ENCODE data around the gene PRDM7. TPM values are rescaled to one million over a fixed set of nuclear protein-coding genes. Genes with fewer than 3 reads are reported as not detected.
"Not testable (repeated sequence)": the region's sequence is repeated elsewhere in the genome, so short reads cannot be mapped to it uniquely, and the experiment has no call there.

Gene PRDM7
- total RNA-seq, 4 donors from 2014 or later: not detected

GRCh38 chr16:90070440-90070839, 6.7 kb downstream of the PRDM7 start:
- 71 to 86% methylated on average over 2 of the region's 2 CpGs for WGBS, 2 donors (ENCODE audit: low coverage in 1 of 2)
- H3K9me3 ChIP-seq: peaks cover 0 to 7% (median 0%) of the 10 kb centered on the region in 3 donors
- H3K27ac ChIP-seq: no peak overlapping the region
- peaks cover 16% of the 10 kb centered on the region for H3K27me3 ChIP-seq
- TF ChIP-seq, protein P1, sequence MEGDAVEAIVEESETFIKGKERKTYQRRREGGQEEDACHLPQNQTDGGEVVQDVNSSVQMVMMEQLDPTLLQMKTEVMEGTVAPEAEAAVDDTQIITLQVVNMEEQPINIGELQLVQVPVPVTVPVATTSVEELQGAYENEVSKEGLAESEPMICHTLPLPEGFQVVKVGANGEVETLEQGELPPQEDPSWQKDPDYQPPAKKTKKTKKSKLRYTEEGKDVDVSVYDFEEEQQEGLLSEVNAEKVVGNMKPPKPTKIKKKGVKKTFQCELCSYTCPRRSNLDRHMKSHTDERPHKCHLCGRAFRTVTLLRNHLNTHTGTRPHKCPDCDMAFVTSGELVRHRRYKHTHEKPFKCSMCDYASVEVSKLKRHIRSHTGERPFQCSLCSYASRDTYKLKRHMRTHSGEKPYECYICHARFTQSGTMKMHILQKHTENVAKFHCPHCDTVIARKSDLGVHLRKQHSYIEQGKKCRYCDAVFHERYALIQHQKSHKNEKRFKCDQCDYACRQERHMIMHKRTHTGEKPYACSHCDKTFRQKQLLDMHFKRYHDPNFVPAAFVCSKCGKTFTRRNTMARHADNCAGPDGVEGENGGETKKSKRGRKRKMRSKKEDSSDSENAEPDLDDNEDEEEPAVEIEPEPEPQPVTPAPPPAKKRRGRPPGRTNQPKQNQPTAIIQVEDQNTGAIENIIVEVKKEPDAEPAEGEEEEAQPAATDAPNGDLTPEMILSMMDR (IDR thresholded peaks at IDR 0.05): no peak
- no peak for TF ChIP-seq POLR2AphosphoS5 (IDR thresholded peaks at IDR 0.05)
- TF ChIP-seq POLR2A (IDR thresholded peaks at IDR 0.05): no peak
- no peak for TF ChIP-seq EP300 (IDR thresholded peaks at IDR 0.05)
- H3K36me3 ChIP-seq: no peaks in the 10 kb centered on the region
- no peaks in the 10 kb centered on the region for H3K4me1 ChIP-seq
- no peak overlapping the region for H3K4me3 ChIP-seq
- no peak for ATAC-seq

- H3K36me3 ChIP-seq: no peaks in the 10 kb centered on the region
- WGBS, 2 donors (ENCODE audit: low coverage in 1 of 2): 51 to 68% methylated on average over 3 of the region's 3 CpGs
These were observed 15.7 kb downstream of the PRDM7 start for GRCh38 chr16:90061437-90061836.

GRCh38 chr16:90057738-90058173, 19.4 kb downstream of the PRDM7 start:
- TF ChIP-seq POLR2A (IDR thresholded peaks at IDR 0.05) (no peak), POLR2AphosphoS5 (IDR thresholded peaks at IDR 0.05) (no peak), EP300 (IDR thresholded peaks at IDR 0.05) (no peak)
- TF ChIP-seq, protein P1 (IDR thresholded peaks at IDR 0.05): no peak
- peaks cover 10% of the 10 kb centered on the region for H3K27me3 ChIP-seq
- ATAC-seq: no peak
- peaks cover 0 to 17% (median 0%) of the 10 kb centered on the region in 3 donors for H3K9me3 ChIP-seq
- H3K27ac ChIP-seq: no peak overlapping the region
- 48 to 54% methylated on average over 5 to 7 of the region's 8 CpGs for WGBS, 2 donors (ENCODE audit: low coverage in 1 of 2)
- H3K4me3 ChIP-seq: no peak overlapping the region
- H3K4me1 ChIP-seq: no peaks in the 10 kb centered on the region
- no peaks in the 10 kb centered on the region for H3K36me3 ChIP-seq

More at GRCh38 chr16:90061437-90061836, 15.7 kb downstream of the PRDM7 start:
- Histone ChIP-seq H3K27me3 (peaks cover 28% of the 10 kb centered on the region), H3K9me3 (no peaks in the 10 kb centered on the region), H3K4me1 (no peaks in the 10 kb centered on the region), H3K4me3 (no peak overlapping the region), H3K27ac (no peak overlapping the region)
- TF ChIP-seq EP300 (IDR thresholded peaks at IDR 0.05) (no peak), POLR2A (IDR thresholded peaks at IDR 0.05) (no peak), POLR2AphosphoS5 (IDR thresholded peaks at IDR 0.05) (no peak)
- TF ChIP-seq, protein P1 (IDR thresholded peaks at IDR 0.05): no peak
- no peak for ATAC-seq

DNA sequence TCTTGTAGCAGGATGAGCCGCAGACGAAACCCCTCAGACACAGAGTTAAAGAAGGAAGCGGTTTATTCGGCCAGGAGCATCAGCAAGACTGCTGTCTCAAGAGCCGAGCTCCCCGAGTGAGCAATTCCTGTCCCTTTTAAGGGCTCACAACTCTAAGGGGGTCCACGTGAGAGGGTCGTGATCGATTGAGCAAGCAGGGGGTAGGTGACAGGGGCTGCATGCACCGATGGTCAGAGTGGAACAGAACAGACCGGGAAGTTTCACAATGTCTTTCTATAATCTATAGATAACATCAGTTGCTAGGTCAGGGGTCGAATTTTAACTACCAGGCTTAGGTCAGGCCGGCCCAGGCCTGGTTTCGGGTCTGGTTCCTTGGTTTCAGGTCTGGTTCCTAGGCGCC, 20.6 kb downstream of the PRDM7 start:
- WGBS, 2 donors (ENCODE audit: low coverage in 1 of 2): 68 to 73% methylated on average over 4 to 11 of the region's 15 CpGs
- H3K4me1 ChIP-seq, ATAC-seq, H3K36me3 ChIP-seq, H3K27ac ChIP-seq, H3K4me3 ChIP-seq: not testable (repeated sequence)
- peaks cover 10% of the 10 kb centered on the region for H3K27me3 ChIP-seq
- peaks cover 0 to 17% (median 0%) of the 10 kb centered on the region in 3 donors for H3K9me3 ChIP-seq

DNA sequence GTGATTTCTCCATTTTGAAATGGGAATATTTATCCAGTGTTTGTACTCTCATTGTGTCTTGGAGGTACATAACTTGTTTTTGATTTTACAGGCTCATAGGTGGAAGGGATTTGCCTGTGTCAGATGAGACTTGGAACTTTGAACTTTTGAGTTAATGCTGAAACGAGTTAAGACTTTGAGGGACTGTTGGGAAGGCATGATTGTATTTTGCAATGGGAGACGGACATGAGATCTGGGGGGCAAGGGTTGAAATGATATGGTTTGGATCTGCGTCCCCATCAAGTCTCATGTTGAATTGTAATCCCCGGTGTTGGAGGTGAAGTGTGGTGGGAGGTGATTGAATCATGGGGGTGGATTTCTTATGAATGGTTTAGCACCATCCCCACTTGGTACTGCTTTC, 21.8 kb downstream of the PRDM7 start:
- no peak for ATAC-seq
- H3K4me3 ChIP-seq: no peak overlapping the region
- WGBS, 2 donors (ENCODE audit: low coverage in 1 of 2): 74 to 80% methylated on average over 4 of the region's 4 CpGs
- H3K27me3 ChIP-seq: peaks cover 10% of the 10 kb centered on the region
- H3K36me3 ChIP-seq: no peaks in the 10 kb centered on the region
- TF ChIP-seq, protein P1 (IDR thresholded peaks at IDR 0.05): no peak
- no peak for TF ChIP-seq EP300 (IDR thresholded peaks at IDR 0.05)
- TF ChIP-seq POLR2A (IDR thresholded peaks at IDR 0.05): no peak
- no peak for TF ChIP-seq POLR2AphosphoS5 (IDR thresholded peaks at IDR 0.05)
- H3K4me1 ChIP-seq: no peaks in the 10 kb centered on the region
- peaks cover 0 to 17% (median 0%) of the 10 kb centered on the region in 3 donors for H3K9me3 ChIP-seq
- no peak overlapping the region for H3K27ac ChIP-seq

Data from gastroesophageal sphincter (tissue), 4 donors.